Measurements from ENCODE around the gene LMO2.

LMO2 gene

DNA sequence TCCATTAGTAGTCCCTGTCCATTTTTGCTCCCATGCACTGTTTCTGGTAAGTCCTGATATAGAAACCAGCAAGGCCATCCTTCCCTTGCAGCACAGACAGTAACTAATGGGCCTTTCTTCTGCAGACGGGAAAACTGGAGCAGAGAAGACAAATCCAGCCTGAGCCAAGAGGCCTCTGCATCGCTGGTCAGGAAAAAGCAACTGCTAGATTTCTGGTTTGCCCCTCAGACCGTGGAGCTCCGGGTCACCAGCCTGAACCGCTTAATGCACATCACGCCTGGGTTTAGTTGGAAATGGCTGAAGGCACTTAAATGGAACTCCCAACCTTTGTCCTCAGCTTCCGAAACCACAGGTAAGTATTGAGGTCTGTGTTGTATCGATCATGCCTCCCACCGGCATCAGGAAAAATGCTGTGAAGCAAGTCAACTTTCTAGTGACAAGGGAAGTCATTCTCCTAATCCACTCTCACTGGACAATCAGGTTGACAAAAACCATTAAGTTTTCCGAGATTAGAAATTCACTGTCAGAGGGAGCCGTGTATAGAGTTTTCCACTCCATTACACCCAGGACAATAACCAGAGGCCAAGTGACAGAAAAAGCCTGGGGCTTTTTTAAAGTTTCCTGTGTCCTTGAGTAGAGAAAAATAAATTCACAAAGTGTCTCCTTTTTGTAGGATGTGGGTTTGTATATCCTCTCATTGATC is 14.8 kb upstream of the LMO2 start:
- H3K9me3 Mint-ChIP-seq, result peaks cover 3% of the 10 kb centered on the region
- H3K36me3 Mint-ChIP-seq (ENCODE audit: low read depth), result no peaks in the 10 kb centered on the region
- TF ChIP-seq, protein P1, sequence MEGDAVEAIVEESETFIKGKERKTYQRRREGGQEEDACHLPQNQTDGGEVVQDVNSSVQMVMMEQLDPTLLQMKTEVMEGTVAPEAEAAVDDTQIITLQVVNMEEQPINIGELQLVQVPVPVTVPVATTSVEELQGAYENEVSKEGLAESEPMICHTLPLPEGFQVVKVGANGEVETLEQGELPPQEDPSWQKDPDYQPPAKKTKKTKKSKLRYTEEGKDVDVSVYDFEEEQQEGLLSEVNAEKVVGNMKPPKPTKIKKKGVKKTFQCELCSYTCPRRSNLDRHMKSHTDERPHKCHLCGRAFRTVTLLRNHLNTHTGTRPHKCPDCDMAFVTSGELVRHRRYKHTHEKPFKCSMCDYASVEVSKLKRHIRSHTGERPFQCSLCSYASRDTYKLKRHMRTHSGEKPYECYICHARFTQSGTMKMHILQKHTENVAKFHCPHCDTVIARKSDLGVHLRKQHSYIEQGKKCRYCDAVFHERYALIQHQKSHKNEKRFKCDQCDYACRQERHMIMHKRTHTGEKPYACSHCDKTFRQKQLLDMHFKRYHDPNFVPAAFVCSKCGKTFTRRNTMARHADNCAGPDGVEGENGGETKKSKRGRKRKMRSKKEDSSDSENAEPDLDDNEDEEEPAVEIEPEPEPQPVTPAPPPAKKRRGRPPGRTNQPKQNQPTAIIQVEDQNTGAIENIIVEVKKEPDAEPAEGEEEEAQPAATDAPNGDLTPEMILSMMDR (IDR thresholded peaks at IDR 0.05), result no peak
- peaks cover 44% of the 10 kb centered on the region for H3K4me1 Mint-ChIP-seq
- no peak overlapping the region for H3K4me3 Mint-ChIP-seq
- peak overlapping the region; percentile 79 for H3K27ac Mint-ChIP-seq
- DNase-seq, result no peak
- H3K27me3 Mint-ChIP-seq (ENCODE audit: low read depth, poor library complexity), result peaks cover 5% of the 10 kb centered on the region

DNA sequence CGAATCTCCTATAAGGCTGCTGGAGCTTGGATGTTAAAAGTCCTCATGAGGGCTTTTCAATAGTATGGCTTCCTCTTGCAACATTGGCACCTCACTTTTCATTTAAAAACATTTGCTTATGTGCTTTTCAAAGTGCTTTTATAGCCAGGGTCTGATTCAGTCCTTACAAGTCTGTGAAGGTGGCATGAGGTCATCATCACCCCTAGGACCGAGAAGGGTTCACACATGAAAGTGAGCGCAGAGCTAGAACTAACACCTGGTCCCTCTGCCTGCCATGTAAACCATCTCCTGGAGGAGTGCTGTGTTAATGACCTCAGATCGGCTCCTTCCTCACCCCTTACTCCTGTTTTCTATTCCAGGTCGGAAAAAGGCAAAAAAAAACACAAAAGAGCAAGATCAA is 12.2 kb upstream of the LMO2 start:
- peaks cover 3% of the 10 kb centered on the region for H3K9me3 Mint-ChIP-seq
- TF ChIP-seq, protein P1 (IDR thresholded peaks at IDR 0.05), result no peak
- no peaks in the 10 kb centered on the region for H3K36me3 Mint-ChIP-seq (ENCODE audit: low read depth)
- H3K27ac Mint-ChIP-seq, result no peak overlapping the region
- peaks cover 48% of the 10 kb centered on the region for H3K4me1 Mint-ChIP-seq
- DNase-seq, result no peak
- no peak overlapping the region for H3K4me3 Mint-ChIP-seq
- no peaks in the 10 kb centered on the region for H3K27me3 Mint-ChIP-seq (ENCODE audit: low read depth, poor library complexity)

DNA sequence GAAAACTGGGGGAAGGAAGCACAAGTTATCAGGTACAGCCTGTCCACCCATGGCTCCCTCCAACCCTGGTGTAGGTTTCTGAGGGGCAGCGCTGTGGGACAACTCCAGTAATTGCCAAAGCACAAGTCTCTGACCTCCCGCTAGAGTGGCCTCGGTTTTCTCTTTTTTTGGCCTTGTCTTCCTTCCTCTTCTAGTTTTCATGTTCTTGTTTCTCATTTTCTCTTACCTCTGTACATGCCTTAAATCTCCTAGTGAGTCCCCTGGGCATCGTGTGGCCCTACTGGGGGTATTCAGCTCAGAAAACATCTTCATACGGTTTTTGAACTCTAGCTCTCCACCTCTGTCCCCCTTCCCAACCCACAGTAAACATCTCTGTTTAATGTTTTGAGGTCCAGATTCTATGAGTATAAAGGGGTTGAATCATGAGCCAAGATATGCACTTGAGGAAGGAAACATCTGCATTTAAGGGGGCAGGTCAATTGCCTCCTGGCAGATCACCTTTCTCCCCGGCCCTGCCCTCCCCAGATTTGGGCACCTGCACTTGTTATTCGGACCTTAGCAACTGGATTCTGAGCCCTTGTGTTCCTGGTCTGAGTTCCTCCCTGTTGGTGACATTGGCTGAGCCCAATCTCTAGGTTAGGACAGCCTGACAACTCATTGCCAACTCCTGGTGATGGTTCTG is 8.4 kb upstream of the LMO2 start:
- no peaks in the 10 kb centered on the region for H3K27me3 Mint-ChIP-seq (ENCODE audit: low read depth, poor library complexity)

DNA sequence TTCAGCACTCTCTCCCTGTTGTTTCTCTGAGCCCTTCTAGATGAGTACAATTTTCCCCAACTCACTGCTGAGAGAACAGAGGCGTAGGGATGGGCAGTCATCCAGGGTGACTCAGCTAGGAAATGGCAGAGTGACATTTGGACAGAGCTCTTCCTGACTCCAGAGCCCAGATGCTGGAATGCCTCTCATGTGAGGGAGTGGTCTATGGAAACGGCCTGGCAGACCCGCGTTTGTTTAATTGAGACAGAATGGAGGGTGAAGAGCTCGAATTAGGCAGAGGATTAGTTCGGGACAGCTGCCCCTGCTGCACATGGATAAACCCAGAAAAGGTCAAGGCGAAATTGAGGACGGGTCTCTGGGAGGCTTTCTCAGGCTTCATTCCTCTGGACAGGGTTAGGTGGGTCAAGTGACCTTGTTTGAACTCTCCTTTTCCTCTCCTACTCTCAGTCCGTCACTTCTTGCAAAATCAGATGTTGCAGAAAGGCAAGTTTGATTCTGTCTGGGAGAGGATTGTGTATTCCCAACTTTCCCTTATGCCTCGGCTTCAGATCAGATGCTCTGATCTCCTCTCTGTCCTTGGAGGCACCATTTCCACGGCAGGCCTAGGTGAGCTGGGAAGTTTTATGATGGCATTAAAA is 7.6 kb upstream of the LMO2 start:
- TF ChIP-seq, protein P1 (IDR thresholded peaks at IDR 0.05), result no peak
- Mint-ChIP-seq H3K4me1 (peaks cover 48% of the 10 kb centered on the region), H3K27ac (peak overlapping the region; percentile 57), H3K36me3 (ENCODE audit: low read depth) (no peaks in the 10 kb centered on the region), H3K4me3 (no peak overlapping the region), H3K9me3 (no peaks in the 10 kb centered on the region), H3K27me3 (ENCODE audit: low read depth, poor library complexity) (no peaks in the 10 kb centered on the region)
- no peak for DNase-seq

More for the DNA sequence above, 8.4 kb upstream of the LMO2 start:
- no peaks in the 10 kb centered on the region for H3K36me3 Mint-ChIP-seq (ENCODE audit: low read depth)
- no peak overlapping the region for H3K27ac Mint-ChIP-seq
- peaks cover 45% of the 10 kb centered on the region for H3K4me1 Mint-ChIP-seq
- TF ChIP-seq, protein P1 (IDR thresholded peaks at IDR 0.05), result no peak
- no peak overlapping the region for H3K4me3 Mint-ChIP-seq
- DNase-seq, result no peak
- H3K9me3 Mint-ChIP-seq, result no peaks in the 10 kb centered on the region

DNA sequence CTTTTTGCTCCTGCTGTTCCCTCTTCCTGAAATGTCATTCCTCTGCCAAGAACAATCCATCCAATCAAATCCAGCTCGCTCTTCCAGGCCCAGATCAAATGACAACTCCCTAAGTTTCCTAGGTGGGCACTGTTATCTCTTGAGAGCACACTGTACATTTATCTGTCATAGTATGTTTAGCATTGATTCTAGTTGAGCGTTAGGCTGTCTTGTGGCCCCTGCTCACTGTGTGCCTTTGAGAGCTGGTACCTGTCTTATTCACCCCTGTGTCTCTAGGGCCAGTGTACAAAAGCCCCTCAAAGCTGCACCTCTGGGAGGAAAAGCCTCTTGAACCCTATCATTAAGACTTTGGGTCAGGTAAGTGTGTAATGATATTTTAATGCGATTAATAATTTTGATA is 7.1 kb upstream of the LMO2 start:
- Mint-ChIP-seq H3K4me1 (peaks cover 48% of the 10 kb centered on the region), H3K9me3 (no peaks in the 10 kb centered on the region), H3K36me3 (ENCODE audit: low read depth) (no peaks in the 10 kb centered on the region), H3K27me3 (ENCODE audit: low read depth, poor library complexity) (no peaks in the 10 kb centered on the region), H3K4me3 (no peak overlapping the region), H3K27ac (no peak overlapping the region)
- DNase-seq, result no peak
- TF ChIP-seq, protein P1 (IDR thresholded peaks at IDR 0.05), result no peak
